Right atrium auricular region (tissue), 2 donors: ENCODE results near the gene EDNRB. TPM values are rescaled to one million over a fixed set of nuclear protein-coding genes. Genes with fewer than 3 reads are reported as not detected.

Experiments used
- DNase-seq: peaks from one replicate; pipeline ENCODE4 v3.0.0-alpha.2; 2019; ENCODE audit warnings: low spot score
- H3K27ac ChIP-seq, 2 donors: fragments of 200-600 bp; sonication (generic); 1 replicate in 1 of 2; 2 replicates in 1 of 2; pipeline ENCODE4 v1.5.1; 2016 to 2019
- H3K27me3 ChIP-seq, 2 donors: fragments of 200-600 bp; sonication (generic); one replicate each; pipeline versions ENCODE4 v1.5.1 to v1.6.0; 2017 to 2019
- H3K36me3 ChIP-seq: fragments of 200-600 bp; sonication (generic); one replicate; pipeline ENCODE4 v1.5.1; 2016
- H3K4me1 ChIP-seq, 2 donors: fragments of 200-600 bp; sonication (generic); one replicate each; pipeline versions ENCODE4 v1.5.1 to v1.6.0; 2017 to 2019
- H3K4me3 ChIP-seq, 2 donors: fragments of 200-600 bp; sonication (generic); 1 replicate in 1 of 2; 2 replicates in 1 of 2; pipeline ENCODE4 v1.5.1; 2017 to 2019; ENCODE audit warnings: mild to moderate bottlenecking in 1 of 2, moderate library complexity in 1 of 2
- H3K9me3 ChIP-seq, 2 donors: fragments of 200-600 bp; sonication (generic); one replicate each; pipeline ENCODE4 v1.5.1; 2019
- total RNA-seq, 2 donors: library from RNA; depleted of rRNA; stranded (reverse); fragments of >200 nt; gene quantifications; one replicate each; pipeline ENCODE4 v1.1.0, GENCODE V29; 2016
- TF ChIP-seq, protein P1 (sequence below), 2 donors: fragments of 200-600 bp; sonication (generic); IDR thresholded peaks; one replicate each; pipeline ENCODE4 v1.5.1; 2019; ENCODE audit warnings: antibody characterized with exemption in 2 of 2

The EDNRB gene
- total RNA-seq, 2 donors from 2014 or later: 52.1 to 68.0 TPM

DNA sequence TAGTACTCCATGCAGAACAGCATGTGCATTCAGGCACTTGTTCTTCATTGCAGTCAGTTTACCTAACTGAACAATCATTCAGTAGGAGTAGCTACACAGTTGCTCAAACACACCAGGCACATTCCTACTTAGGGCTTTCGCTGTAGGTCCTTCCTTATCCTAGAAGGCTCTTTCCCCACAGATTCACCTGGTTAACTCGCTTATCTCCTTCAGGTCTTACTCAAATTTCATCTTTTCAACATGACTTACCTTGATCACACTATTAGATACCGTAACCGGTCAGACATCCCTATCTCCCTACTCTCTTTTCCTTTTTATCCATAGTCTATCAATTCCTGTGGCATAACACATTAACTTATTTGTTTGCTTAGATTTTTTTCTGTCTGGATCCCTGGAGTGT, 14.6 kb downstream of the EDNRB start:
- Histone ChIP-seq H3K4me1 (no peaks in the 10 kb centered on the region), H3K27me3 (no peaks in the 10 kb centered on the region), H3K27ac (no peak overlapping the region), H3K36me3 (peaks cover 8% of the 10 kb centered on the region), H3K9me3 (no peaks in the 10 kb centered on the region), H3K4me3 (no peak overlapping the region)
- TF ChIP-seq, protein P1, sequence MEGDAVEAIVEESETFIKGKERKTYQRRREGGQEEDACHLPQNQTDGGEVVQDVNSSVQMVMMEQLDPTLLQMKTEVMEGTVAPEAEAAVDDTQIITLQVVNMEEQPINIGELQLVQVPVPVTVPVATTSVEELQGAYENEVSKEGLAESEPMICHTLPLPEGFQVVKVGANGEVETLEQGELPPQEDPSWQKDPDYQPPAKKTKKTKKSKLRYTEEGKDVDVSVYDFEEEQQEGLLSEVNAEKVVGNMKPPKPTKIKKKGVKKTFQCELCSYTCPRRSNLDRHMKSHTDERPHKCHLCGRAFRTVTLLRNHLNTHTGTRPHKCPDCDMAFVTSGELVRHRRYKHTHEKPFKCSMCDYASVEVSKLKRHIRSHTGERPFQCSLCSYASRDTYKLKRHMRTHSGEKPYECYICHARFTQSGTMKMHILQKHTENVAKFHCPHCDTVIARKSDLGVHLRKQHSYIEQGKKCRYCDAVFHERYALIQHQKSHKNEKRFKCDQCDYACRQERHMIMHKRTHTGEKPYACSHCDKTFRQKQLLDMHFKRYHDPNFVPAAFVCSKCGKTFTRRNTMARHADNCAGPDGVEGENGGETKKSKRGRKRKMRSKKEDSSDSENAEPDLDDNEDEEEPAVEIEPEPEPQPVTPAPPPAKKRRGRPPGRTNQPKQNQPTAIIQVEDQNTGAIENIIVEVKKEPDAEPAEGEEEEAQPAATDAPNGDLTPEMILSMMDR (IDR thresholded peaks at IDR 0.05): no peak
- DNase-seq: no peak

DNA sequence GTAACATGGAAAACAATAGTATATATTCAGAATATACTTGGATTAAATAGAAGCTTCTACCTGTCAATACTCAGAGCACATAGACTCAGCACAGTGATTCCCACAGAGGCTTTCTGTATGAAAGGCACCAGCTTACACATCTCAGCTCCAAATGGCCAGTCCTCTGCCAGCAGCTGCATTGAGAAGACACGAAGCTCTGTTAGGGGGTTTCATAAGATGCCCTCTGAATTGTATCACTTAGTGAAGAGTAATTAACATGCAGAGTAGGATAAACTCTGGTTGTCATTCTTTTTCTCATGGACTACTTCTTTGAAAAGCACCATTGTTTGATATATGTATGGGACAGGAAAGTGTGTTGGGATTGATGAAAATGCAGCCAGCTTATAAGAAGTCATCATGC, 15.2 kb downstream of the EDNRB start:
- Histone ChIP-seq H3K27ac (no peak overlapping the region), H3K9me3 (no peaks in the 10 kb centered on the region)
- TF ChIP-seq, protein P1 (IDR thresholded peaks at IDR 0.05): no peak

GRCh38 chr13:77902319-77902963, 16.2 kb downstream of the EDNRB start:
- H3K4me3 ChIP-seq: no peak overlapping the region
- no peaks in the 10 kb centered on the region for H3K27me3 ChIP-seq
- DNase-seq: no peak
- H3K9me3 ChIP-seq: no peaks in the 10 kb centered on the region
- peaks cover 8% of the 10 kb centered on the region for H3K36me3 ChIP-seq
- peaks cover 0 to 6% of the 10 kb centered on the region in 2 donors for H3K4me1 ChIP-seq
- TF ChIP-seq, protein P1 (IDR thresholded peaks at IDR 0.05): no peak
- no peak overlapping the region for H3K27ac ChIP-seq

More for the DNA sequence above, 15.2 kb downstream of the EDNRB start:
- H3K4me3 ChIP-seq: no peak overlapping the region
- no peaks in the 10 kb centered on the region for H3K4me1 ChIP-seq
- no peaks in the 10 kb centered on the region for H3K27me3 ChIP-seq
- no peak for DNase-seq
- peaks cover 8% of the 10 kb centered on the region for H3K36me3 ChIP-seq

DNA sequence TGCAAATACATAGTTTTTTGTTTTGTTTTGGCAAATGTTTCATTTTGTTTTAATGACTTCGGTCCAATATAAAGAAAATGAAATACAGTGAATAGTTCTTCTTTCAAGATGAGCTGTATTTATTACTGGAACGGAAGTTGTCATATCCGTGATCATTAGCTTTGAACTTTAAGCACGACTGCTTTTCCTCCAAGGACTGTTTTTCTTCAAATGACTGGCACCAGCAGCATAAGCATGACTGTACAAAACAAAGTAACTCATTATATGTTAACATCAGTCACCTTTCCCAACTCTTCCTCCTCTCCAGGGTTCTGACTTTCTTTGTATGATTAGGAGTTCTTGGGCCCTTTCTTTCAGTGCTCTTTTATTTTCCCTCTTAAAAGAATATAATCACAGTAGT, 20.5 kb downstream of the EDNRB start:
- Histone ChIP-seq H3K4me1 (peaks cover 0 to 29% of the 10 kb centered on the region in 2 donors), H3K9me3 (no peaks in the 10 kb centered on the region), H3K4me3 (no peak overlapping the region), H3K27ac (peak overlapping the region; percentile 66 to 77), H3K27me3 (no peaks in the 10 kb centered on the region), H3K36me3 (peaks cover 6% of the 10 kb centered on the region)
- no peak for DNase-seq
- TF ChIP-seq, protein P1 (IDR thresholded peaks at IDR 0.05): no peak

DNA sequence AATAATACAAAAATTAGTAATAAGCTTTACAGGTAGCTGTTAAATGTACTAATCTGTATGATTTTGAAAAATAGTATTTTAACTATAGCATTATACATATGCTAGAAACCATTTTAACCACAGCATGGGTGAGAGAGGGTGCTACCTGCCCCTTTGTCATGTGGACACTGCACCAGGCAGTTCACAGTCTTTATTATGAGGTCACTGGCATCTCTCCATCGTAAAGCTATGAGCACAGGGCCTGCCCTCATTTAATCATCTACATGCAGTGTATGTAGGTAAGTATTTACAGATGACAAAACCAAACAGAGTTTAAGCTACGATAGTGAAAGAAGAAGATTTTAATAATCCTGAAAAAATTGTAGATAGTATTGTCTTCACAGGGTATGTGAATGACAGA, 21.7 kb downstream of the EDNRB start:
- no peak for DNase-seq
- Histone ChIP-seq H3K9me3 (no peaks in the 10 kb centered on the region), H3K27ac (peak overlapping the region; percentile 66 to 77), H3K4me3 (no peak overlapping the region), H3K4me1 (peaks cover 0 to 29% of the 10 kb centered on the region in 2 donors), H3K36me3 (no peaks in the 10 kb centered on the region), H3K27me3 (no peaks in the 10 kb centered on the region)
- TF ChIP-seq, protein P1 (IDR thresholded peaks at IDR 0.05): no peak

GRCh38 chr13:77896536-77896935, 22.1 kb downstream of the EDNRB start:
- Histone ChIP-seq H3K27me3 (no peaks in the 10 kb centered on the region), H3K9me3 (no peaks in the 10 kb centered on the region), H3K36me3 (no peaks in the 10 kb centered on the region), H3K4me1 (peaks cover 0 to 29% of the 10 kb centered on the region in 2 donors), H3K4me3 (no peak overlapping the region), H3K27ac (peak overlapping the region; percentile 66 to 77)
- TF ChIP-seq, protein P1 (IDR thresholded peaks at IDR 0.05): no peak
- DNase-seq: peak; percentile 85
